Right hindlimb (tissue), 1 donor: ENCODE data around the gene USP49.

Experiments
- DNase-seq: peaks from one replicate; pipeline ENCODE4 v3.0.0-alpha.2; 2018

The USP49 gene

DNA sequence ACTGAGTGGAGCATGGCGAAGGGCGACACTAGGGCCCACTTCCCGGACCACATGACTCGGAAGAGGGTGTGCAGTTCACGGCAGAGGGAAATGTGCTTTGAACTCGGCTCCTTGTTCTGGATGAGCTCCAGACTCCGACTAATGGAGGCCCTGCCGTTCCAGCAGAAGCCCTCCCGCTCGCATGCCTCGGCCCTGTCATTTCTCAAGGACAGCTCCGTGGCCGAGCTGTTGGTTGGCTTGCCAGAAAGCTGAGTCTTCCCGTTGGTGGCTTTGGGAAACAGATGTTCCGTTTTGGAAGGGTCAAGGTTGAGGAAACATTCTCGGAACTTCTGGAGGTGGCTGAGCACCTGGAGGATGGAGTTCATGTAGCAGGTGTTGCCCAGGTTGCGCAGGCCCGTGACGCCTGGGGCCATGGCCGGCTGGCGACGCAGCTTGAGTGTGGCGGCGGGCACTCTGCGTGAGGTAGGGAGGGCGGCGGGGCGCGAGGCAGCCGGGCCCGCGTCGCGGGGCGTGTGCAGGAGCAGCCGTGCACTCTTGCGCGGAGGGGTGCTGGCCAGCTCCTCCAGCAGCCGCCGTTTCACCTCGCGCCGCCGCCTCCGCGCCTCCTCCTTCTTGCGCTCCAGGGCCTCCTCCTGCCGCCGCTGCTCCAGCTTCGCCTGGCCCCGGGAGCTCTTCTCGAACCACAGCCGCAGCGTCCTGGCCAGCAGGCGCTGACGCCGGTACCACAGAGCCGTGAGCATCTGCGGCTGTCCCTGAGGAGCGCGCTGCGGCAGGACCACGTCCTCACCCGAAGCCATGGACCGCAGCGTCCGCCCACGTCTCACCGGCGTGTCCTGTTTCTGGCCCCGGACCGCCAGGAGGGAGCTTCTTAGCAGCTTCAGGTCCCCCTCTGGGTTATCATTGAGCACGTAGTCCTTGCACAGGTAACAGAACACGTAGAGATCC is 89.1 kb downstream of the USP49 start:
- DNase-seq: no peak

GRCh38 chr6:41801380-41801779 is 93.8 kb downstream of the USP49 start:
- DNase-seq: no peak

GRCh38 chr6:41799559-41799911 is 95.6 kb downstream of the USP49 start:
- no peak for DNase-seq

DNA sequence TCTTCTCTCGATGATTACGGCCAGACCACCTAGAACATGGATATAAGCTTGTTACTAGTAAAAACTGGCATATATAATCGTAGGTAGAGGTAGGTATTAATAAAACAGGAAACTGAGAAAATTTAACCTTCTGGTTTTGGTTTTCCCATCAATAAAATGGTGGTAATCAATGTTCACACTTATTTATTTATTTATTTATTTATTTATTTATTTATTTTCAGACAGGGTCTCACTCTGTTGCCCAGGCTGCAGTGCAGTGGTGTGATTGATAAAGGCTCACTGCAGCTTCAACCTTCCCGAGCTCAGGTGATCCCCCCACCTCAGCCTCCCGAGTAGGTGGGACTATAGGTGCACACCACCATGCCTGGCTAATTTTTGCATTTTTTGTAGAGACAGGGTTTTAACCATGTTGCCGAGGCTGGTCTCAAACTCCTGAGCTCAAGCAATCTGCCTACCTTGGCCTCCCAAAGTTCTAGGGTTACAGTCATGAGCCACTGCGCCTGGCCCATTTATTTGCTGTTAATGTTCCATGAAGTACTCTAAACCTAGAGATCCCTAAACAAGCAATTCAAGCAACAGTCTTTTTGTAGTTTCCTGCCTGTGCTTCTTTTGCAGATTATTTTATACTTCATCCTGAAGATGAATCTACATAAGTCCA is 96.1 kb downstream of the USP49 start:
- DNase-seq: no peak

DNA sequence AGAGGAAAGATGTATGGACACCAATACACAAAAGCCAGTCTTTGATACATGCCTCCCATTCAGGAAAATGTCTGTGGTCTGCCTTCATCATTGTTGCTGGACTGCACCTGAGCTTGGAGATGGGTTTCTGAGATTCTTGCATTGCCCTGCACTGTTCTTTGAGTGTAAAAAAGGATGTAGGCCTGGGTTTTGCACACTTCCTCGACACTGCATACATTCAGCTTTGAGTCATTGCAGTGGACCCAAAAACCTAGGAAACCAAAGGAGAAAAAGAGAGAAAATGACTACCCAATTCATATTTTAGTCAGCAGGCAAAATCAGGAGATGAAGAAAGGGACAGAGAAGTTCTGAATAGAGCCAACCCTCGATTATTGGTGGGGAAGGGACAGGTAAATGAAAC is 98.7 kb downstream of the USP49 start:
- no peak for DNase-seq

GRCh38 chr6:41791984-41792383 is 103.2 kb downstream of the USP49 start:
- no peak for DNase-seq

- DNase-seq: no peak
These were observed 103.9 kb downstream of the USP49 start for GRCh38 chr6:41791305-41791704.

- no peak for DNase-seq
These were observed 105.1 kb downstream of the USP49 start for GRCh38 chr6:41790045-41790444.

- DNase-seq: no peak
These were observed 105.8 kb downstream of the USP49 start for GRCh38 chr6:41789390-41789724.

- DNase-seq: peak; percentile 97
These were observed 107.8 kb downstream of the USP49 start, which contains the start of gene TOMM6 for GRCh38 chr6:41787219-41787917. Gene TOMM6 (plus strand): TSS chr6:41787694. CDS start chr6:41787698, 4 bp downstream.

- DNase-seq: peak; percentile 92
These were observed 108.5 kb downstream of the USP49 start for GRCh38 chr6:41786451-41787218.

DNA sequence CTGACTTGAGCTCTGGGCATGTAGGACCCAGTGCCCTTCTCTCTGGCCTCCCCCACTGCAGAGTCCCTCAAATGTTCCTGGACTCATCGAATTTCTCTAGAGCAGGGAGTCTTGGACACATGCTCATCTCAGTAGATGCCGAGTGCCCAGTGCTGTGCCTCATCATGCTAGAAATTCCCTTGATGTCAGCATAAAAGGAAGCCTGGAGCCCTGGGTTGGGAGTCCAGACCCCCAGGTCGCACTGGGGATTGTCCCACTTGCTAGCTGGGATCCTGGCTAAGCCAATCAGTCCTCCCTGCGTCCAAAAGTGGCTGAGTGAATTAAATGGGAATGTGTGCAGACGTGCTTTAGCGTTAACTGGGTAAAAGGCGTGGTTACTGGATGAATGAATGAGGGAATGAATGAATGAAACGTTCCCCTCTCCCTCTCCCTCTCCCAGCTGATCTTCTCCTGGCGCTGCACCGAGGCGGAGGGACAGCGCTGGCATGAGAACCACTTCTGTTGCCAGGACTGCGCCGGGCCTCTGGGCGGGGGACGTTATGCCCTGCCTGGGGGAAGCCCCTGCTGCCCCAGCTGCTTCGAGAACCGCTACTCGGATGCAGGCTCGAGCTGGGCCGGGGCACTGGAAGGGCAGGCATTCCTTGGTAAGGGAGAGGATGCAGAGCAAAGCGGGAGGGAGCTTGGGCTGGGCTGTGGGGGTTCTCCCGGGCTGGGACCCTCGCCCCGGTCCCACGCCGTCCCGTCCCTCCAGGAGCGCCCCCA is 109.3 kb downstream of the USP49 start:
- no peak for DNase-seq

DNA sequence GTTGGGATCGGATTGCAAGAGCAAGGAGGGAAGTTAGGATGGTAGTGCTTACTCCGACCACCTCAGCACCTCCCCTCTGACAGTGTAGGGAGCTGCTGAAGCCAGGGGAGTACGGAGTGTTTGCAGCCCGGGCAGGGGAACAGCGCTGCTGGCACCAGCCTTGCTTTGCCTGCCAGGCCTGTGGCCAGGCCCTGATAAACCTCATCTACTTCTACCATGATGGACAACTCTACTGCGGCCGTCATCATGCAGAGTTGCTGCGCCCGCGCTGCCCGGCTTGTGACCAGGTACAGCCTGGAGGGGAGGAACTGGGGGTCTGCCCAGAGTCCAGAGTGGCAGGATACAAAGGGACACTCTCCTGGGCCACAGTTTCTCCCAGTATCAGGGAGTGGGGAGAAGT is 109.9 kb downstream of the USP49 start:
- no peak for DNase-seq

GRCh38 chr6:41784581-41785171 is 110.5 kb downstream of the USP49 start:
- DNase-seq: no peak

- no peak for DNase-seq
These were observed 111.9 kb downstream of the USP49 start for GRCh38 chr6:41783106-41783780.

GRCh38 chr6:41781366-41781730 is 113.8 kb downstream of the USP49 start:
- DNase-seq: no peak

- peak; percentile 58 for DNase-seq
These were observed 114.4 kb downstream of the USP49 start, which contains the start of gene PRICKLE4 for GRCh38 chr6:41780551-41781365. Gene PRICKLE4 (plus strand): TSS chr6:41780782. CDS start chr6:41783474, 2,692 bp downstream.

- DNase-seq: peak; percentile 98
These were observed 115.2 kb downstream of the USP49 start, which contains the start of gene FRS3 for GRCh38 chr6:41779788-41780550. Gene FRS3 (minus strand): TSS chr6:41779900. CDS start chr6:41776987, 2,913 bp downstream.

- DNase-seq: no peak
These were observed 115.8 kb downstream of the USP49 start for GRCh38 chr6:41779336-41779735.
